ENCODE results near the gene MYO9B. TPM values are rescaled to one million over a fixed set of nuclear protein-coding genes. Genes with fewer than 3 reads are reported as not detected.

MYO9B gene
- polyA plus RNA-seq, 1 donor = 40.1 TPM

DNA sequence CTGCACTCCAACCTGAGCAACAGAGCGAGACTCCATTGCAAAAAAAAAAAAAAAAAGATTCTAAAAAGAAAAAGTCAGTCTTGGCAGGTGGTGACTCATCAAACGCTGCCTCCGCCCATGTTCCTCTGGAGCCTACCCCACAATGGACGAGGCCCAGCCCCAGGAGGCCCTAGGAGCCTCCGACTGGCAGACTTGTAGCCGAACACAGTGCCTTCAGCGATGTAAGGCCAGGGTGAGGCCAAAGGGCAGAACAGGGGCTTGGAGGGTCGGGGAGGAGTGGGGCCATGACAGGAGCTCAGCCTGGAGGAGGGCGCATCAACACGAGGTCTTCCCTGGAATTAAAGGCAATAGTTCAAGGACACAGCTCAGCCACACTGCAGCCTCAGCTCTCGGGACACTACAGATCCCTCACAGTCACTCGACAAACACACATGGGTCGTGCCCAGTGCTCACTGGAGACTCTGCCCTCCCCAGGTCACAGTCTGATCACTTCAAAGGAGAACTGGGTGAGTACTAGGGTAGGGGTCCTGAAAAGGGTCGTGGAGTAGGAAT is 144.7 kb downstream of the MYO9B start:
- no peak for DNase-seq

DNA sequence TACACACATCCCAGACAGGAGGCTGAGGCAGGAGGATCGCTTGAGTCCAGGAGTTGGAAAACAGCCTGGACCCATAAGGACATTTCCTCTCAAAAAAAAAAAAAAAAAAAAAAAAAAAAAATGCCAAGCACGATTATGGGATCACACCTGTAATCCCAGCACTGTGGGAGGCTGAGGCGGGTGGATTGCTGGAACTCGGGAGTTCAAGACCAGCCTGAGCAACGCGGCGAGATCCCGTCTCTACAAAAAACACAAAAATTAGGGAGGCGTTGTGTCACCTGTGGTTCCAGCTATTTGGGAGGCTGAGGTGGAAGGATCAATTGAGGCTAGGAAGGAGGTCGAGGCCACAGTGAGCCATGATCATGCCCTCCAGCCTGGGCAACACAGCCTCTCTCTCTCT is 149.5 kb downstream of the MYO9B start:
- DNase-seq = no peak

DNA sequence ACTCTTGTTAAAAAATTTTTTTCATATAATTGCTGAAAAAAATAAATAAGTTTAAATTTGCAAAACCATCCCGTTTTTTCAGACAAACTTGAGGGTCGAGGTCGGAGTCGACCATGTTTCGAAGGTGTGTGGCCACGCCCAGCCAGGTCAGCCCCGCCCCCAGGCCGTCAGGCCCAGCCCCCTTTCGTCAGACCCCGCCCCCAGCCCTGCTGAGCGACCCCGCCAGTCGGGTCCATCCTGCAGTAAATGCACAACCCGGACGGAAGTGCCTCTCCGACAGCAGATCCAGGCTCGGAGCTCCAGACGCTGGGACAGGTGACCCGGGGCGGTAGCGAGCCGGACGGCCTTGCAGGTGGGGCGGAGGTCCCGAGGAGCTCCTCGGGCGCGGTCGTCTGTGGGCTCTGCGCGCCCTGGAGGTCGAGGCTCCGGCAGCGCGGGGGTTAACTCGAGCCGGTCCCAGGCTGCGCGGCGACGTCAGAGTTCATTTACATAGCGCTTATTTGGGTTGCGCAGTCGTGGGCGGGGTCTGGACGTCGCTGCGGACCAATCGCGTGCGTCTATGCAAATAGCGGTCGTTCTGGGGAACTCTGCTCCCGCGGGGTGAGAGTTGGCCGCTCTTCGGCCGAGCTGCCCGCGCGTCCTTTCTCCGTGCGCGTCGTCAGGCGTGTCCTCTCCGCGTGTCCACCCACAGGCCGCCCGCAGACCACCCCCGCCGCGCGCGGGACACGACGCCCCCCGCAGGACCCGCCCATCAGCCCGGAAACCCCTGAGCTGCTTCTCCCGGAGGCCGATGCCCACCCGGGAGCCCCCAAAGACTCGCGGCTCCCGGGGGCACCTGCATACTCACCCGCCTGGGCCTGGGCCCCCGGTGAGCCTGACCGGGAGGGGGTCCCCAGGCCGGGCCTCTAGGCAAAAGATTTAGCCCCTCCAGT is 150.7 kb downstream of the MYO9B start, which contains the start of gene OCEL1:
Gene OCEL1, plus strand, starts transcription at position 225 of the 932 bp plus-strand sequence. Its CDS starts 22 bp downstream, at position 247.
- peak; percentile 99 for DNase-seq

DNA sequence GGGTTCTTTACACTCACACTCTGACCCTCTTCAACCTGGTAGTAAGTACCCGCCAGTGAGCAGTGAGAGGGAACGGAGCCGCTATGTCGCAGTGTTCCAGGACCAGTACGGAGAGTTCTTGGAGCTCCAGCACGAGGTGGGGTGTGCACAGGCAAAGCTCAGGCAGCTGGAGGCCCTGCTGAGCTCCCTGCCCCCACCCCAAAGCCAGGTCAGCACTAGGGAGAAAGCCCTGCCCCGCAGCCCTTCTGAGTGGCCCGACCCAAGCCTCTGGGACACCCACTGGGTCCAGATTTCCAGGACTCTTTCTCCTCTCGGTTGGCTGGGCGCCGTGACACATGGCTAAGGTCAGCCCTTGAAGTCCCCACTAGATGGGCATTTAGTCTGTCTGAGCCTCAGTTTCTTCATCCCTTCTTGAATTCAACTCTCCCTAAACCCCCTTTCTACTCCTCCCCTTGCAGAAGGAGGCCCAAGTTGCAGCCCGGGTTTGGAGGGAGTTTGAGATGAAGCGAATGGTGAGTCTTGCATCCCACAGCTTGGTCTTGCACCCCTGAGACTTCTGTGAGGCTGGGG is 152.3 kb downstream of the MYO9B start:
- DNase-seq = no peak

DNA sequence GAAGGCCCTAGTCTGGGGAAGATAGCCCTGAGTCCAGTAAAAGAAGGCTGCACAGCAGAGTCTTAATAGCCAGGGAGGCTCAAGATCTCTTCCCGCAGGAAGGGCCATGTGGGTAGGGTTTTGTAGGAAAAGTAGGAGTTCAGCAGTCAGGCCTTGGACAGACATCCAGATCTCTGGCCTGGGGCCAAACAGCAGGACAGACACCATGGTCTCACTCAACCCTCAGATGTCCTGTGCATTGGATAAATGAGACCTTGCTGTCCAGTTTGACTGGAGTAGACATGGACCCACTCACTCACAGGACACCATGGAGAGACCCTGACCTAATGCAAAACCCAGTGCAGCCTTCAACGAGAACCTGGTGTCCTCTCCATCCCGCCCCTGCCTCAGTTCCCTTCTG is 154.3 kb downstream of the MYO9B start:
- no peak for DNase-seq

DNA sequence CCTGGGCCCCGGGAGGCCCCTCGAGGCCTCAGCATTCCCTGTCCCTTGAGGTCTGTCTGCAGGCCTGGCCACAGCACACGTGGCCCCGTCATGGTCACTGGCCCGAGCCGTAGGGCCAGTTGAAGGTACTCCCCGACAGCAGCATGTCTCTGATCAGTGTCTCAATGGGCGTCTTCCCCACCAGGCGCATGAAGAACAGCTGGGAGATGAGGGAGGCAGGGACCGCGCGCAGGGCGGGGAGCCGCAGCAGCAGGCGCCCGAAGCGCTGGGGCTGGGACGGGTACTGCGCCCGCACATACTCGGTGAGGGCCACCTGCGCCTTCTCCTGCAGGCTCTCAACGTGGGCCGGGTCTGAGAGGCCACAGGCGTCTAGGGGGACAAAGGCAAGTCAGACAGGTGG is 156.7 kb downstream of the MYO9B start:
- no peak for DNase-seq

DNA sequence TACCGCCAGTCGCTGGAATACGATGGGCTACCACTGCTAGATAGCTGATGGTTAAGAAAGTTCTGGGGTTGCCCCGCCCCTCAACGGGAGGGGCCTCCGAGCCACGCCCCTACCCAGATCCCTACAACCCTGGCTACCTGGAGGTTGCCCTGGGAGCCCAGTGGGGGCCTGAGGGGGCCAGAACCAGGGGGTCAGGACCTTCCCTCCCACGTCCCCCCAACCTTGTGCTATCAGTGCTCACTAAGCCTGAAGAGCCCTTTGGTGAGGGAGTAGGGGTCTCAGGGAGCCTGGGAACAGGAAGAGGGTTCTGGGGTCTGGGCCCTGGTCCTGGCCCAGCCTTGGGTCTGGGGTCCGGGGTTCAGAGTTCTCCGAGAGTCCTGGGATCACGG is 159.3 kb downstream of the MYO9B start:
- peak; percentile 41 for DNase-seq

DNA sequence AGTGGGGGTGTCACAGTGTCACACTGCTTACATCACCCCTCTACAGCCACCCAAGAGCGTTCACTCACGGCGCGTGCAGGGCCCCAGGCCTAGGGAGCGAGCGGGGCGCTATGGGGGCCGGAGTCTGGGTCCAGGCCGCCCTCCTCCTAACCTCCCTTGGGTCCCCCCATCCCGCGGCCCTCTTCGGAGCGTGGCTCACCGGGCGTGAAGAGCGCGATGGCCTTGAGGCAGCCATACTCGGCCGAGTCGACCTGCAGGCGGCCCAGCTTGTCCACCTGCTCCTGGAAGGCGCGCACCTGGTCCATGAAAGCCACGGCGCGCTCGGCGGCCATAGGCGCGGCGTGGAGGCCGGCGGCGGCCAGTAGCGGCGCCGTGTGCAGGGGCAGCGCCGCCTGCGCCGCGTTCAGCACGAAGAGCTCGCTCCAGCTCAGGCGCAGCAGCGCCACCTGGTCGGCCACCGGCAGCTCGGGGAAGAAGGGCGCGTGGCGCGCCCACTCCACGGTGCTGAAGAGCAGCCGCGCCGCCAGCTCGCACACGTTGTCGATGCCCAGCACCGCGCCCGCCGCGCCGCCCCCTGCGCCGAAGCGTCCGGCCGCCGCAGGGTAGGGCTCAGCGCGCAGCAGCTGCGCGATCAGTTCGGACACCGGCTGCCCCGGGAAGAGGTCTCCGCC is 159.9 kb downstream of the MYO9B start:
- peak; percentile 88 for DNase-seq

DNA sequence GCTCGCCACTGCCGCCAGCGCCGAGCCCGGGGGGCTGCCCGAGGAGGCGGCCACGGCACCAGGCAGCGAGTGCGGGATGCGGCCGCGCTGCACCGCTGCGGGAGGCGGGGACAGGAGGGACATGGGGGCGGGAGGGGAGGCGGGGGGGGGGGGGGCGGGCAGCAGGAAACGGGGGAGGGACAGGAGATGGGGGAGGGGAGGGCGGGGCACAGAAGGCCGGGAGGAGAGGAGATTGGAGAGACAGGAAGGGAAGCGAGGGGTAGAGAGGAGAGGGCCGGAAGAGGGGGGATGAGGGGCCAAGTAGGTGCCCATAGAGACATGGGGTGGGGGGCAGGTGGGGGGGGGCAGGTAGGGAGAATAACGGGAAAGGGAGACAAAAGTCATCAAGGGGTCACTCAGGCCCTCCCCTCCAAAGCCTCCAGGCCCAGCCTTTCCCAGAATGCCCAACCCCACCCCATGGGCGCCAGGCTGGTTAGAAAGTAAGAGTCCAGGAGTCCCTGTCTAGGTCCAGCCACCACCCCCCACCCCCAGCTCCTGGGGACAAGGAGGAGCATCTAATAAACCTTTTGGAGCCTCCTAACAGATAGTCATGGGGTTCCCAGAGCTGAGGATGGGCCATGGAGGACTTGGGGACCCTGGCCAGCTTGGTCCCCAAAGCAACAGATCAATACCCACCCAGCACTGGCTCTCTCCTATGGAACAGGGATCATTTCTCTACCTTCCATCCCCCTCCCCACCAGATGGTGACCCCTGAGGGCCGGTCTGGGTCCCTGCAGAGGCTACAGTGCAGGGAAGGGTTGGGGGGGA is 160.6 kb downstream of the MYO9B start:
- peak; percentile 35 for DNase-seq

DNA sequence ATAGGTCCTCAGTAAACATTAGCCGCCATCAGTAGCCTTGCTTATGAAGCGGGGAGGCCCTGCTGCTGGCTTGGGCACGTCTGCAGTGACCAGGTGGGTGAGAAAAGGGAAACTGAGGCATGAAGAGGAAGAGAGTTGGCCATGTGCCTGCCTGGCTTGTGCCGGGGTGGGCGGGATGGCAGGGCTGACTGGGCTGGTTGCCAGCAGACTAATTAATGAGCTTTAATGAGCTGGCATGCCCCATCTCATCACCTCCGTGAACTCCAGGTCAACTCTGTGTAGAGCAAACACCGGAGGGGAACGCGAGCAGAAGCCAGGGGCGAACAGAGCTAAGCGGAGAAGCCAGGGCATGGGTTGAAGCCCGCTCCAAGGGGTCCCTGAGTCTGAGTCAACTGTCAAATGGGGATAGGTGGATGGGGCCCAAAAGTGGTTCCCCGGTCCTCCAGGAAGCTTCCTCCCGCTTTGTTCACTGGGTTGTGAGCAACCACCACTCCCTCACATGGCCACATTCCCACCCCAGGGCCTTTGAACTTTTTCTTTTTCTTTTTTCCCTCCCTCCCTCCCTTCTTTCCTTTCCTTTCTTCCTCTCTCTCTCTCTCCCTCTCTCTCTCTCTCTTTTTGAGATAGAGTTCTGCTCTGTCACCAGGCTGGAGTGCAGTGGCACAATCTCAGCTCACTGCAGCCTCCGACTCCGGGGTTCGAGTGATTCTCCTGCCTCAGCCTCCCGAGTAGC is 161.4 kb downstream of the MYO9B start:
- DNase-seq = no peak

DNA sequence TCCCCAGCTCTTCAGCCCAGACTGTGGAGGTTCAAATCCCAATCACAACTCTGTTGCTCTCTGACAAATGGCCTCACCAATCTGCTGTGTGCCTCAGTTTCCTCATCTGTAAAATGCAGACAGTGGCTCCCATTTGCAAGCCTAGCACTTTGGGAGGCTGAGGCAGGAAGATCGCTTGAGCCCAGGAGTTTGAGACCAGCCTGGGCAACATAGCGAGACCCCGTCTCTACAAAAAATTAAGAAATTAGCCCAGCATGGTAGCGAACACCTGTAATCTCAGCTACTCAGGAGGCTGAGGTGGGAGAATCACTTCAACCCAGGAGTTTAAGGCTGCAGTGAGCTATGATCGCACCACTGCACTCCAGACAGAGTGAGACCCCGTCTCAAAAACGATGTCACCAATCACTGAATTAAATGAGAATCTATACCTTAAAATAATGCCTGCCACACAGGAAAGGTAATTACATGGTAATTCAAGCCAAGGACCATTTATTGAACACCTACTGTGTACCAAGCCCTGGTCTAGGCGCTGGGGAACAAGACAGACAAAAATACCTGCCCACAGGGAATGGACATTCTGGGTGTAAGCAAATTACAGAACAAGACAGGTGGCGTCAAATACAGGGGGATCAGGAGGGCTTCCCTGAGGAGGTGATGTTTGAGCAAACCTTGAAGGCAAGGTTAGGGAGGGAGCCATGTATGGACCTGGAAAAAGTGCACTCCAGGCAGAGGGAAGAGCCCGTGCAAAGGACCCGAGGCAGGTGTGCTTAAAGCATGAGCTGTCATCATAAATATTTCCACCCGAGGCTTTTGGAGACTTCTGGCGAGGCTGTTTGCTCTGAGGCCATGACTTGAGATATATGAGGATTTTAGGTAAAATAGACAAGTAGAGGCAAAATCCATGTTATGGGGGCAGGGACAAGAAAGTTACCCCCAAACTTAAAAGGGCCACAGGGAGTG is 162.4 kb downstream of the MYO9B start:
- no peak for DNase-seq

DNA sequence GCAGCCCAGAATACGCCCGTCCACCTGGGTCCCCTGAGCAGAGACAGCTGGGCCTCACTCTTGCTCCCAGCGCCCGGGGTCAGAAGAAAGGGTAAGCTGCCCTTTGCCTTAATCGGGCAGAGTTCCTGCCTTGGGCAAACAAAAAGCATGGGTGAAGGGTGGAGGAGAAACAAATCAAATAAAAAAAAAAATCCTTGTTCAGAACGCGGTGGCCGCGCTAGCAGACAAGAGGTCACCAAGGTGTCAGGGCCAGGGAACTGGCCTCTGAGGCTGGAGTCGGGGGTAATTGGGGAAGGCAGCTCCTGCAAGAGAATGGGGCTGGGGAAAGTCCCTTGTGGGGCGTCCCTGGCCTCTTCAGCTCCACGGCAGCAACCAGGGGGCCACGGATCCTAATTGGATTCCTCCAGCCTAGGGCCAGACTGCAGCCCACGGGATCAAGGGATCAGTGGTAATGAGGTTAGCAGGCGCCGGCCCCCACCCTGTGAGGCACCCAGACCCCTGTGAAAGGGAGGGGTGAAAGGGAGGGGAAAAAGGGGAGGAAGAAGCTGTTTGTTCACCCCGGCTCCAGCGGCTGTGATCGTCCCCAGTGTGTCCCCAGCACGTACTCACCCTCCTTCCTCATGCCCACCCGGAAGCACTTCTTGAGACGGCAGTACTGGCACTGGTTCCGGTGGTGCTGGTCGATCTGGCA is 164.6 kb downstream of the MYO9B start:
- DNase-seq = no peak

DNA sequence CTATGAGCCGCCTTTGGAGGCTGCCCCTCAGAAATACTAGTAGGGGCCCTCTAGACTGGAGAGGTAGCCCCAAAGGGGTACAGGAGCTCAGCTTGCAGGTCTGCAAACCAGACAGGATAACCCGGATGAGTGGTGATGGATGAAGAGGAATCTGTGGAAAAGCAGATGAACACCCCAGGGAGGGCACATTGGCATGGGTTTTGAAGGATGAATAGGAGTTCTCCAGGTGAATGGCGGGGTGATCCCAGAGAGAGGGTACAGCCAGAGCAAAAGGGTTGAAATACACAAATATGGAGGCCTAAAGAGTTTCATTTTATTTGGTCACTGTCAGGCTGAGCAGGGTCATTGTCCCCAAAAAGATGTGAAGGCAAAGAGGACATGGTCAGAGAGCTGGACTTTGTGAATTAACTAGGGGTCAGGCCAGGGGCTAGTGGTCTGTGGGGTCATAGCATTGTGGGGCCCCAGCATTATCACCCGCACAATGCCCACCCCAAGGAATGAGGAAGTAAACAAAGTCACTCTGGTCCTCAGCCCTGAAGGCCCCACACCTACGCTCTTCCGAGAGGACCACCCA is 165.3 kb downstream of the MYO9B start:
- DNase-seq = no peak

DNA sequence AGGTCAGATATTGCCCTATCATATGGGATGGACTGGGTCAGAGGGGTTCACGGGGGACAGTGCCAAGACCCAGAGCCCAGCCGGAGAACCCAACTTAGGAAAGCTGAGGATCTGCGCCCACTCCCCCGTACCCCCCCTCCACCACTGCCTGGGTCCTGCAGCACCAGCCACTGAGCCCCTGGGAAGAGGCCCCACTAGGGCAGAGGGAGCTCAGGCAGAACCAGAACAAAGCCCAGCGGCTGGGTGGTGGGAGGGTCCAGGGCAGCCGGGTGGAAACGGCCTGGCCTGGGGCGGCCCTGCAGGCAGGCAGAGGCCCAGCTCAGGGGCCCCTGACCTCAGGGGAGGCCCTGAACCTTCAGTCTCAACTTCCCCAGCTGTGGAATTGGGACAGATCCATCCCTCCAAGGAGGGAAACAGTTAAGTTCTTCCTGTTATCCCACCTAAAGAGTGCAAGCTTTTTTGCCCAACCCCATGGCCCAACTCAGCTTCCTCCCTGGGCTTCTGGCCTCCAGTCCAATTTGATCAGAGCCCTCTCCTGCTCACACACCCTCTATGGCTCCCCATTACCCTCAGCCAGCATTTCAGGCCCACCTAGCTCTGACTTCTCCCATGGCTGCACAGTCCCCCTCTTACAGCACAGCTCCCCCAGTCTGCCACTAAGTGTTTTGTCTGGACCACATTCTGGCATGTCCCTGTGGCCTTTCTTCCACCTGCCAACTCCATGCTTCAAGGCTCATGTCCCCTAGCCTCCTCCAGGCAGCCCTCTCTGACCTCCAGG is 167.0 kb downstream of the MYO9B start:
- DNase-seq = no peak

DNA sequence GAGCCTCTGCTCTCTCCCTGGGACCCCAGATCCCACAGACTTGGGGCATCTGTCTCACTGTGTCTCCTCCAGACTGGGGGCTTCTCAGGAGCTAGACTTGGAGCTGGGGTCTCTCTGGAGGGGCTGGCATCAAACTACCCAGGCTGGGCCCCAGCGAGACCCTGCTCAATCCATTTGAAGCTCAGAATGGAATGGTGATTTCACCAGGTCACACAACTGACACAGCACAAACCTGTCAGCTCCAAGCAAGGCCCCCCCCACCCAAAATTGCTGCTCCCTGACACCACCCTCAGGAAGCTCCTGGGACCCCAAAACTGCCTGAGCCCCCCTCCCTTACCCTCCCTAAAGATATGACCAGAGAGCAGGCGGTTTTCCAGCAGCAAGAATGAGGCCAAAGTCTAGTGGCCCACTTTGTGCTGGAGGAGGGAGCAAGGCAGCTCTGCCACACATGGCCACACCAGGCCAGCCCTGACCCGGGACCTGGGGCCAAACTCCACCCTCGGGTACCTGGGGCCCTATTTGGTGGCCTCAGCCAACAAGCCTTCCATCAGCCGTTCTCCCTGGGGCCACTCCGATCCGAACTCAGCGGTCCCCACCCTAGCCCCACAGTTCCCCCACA is 167.7 kb downstream of the MYO9B start:
- DNase-seq = no peak

DNA sequence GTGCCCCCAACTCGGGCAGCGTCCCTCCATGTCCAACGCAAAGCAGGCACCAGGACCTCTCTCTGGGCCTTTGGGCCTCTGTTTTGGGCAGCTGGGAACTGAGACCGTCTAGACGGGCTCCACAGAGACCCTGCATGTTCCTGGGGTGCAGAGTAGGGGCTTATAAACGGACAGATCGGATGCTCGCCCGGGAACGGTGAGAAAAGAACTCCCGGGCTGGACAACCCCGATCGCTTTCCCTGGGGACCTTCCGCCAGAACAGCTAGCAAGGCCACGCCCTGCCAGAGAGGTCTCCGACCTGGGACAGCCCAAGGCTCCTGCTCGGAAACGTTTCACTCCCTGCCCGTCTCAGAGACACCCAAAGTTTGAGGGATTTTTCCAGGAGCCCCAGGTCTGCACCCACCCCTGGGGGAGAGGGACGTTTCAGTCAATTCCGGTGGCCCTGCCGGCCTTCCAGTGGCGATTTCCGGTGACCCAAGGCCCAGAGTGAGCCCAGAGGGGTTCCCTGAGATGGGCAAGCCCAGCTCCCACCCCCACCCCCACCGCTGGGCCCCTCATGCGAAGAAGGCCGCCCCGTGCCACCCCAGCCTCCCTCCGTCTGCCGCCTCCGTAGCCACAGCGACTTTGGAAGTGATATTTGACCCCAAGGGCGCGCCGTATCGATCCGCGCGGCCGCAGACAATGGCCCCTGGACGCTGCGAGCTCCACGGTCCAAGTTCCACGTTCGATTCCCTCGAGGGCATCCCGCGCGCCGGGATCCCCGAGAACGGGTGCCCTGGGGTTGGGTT is 168.4 kb downstream of the MYO9B start:
- peak; percentile 35 for DNase-seq

Measured in hindlimb muscle (tissue), 1 donor.